Right lobe of liver (tissue), 6 donors: ENCODE data around the gene DOCK10. TPM values are rescaled to one million over a fixed set of nuclear protein-coding genes. Genes with fewer than 3 reads are reported as not detected.

Source experiments
- ATAC-seq, 4 donors: fragments of 200-7000 bp; cut with Tn5 transposase; one replicate each; pipeline ENCODE4 v1.9.1; 2020; ENCODE audit warnings: mild to moderate bottlenecking in 4 of 4, moderate library complexity in 4 of 4
- DNase-seq, 3 donors: peaks; one replicate each; pipeline ENCODE4 v3.0.0-alpha.2; 2020
- H3K27ac ChIP-seq, 3 donors: fragments of 200-600 bp; one replicate each; pipeline ENCODE4 v1.8.0; 2022
- H3K27me3 ChIP-seq, 2 donors: fragments of 200-600 bp; one replicate each; pipeline ENCODE4 v1.8.0; 2022
- H3K36me3 ChIP-seq, 4 donors: fragments of 200-600 bp; sonication (generic) in 1 of 4; one replicate each; pipeline versions ENCODE4 v1.5.1 to v1.8.0; 2017 to 2022; ENCODE audit warnings: control low read depth in 1 of 4
- H3K4me1 ChIP-seq, 4 donors: fragments of 200-600 bp; sonication (generic) in 1 of 4; one replicate each; pipeline versions ENCODE4 v1.5.1 to v1.8.0; 2017 to 2022; ENCODE audit warnings: control low read depth in 1 of 4
- H3K4me3 ChIP-seq, 3 donors: fragments of 200-600 bp; one replicate each; pipeline ENCODE4 v1.8.0; 2022
- H3K9me3 ChIP-seq, 4 donors: fragments of 200-600 bp; sonication (generic) in 1 of 4; one replicate each; pipeline versions ENCODE4 v1.5.1 to v1.8.0; 2017 to 2022; ENCODE audit warnings: control low read depth in 1 of 4
- POLR2A ChIP-seq: fragments of 450-650 bp; IDR thresholded peaks from one replicate; pipeline ENCODE4 v1.6.1; 2017; ENCODE audit warnings: antibody characterized with exemption, mild to moderate bottlenecking
- WGBS: methylation state at CpG from one replicate; pipeline ENCODE4 v1.1.6; 2018; ENCODE audit warnings: low coverage, low lambda C conversion rate; ENCODE audit not compliant: insufficient coverage; ENCODE audit errors: missing lambda C conversion rate; 5-methylcytosine and 5-hydroxymethylcytosine counted together
- intact Hi-C, 2 donors: fragments of 100-400 bp; cut with DNase I; formaldehyde crosslinking; loops; one replicate each; pipeline versions ENCODE4 v1.11.2 to v1.14.1; 2022
- microRNA-seq, 2 donors: library from miRNA; unstranded; fragments of <30 nt; microRNA quantifications; one replicate each; pipeline ENCODE4, GENCODE V29; 2019 to 2020
- small RNA-seq, 2 experiments: library from RNA; depleted of rRNA; stranded (forward); fragments of <200 nt; gene quantifications; one replicate each; pipeline ENCODE3, GENCODE V24; 2016
- total RNA-seq, 6 experiments: library from RNA; depleted of rRNA in 2 of 6; stranded (reverse); fragments of >200 nt in 2 of 6; fragmentation: NEBNext Ultra II Directional in 3 of 6; extraction: Animal tissue kit (Norgen Biotek cat#: 25700) in 3 of 6; gene quantifications; one replicate each; pipeline versions ENCODE4 v1.1.0 to v1.2.4, GENCODE V29; 2016 to 2023
- TF ChIP-seq, protein P1 (sequence below), 4 donors: fragments of 200-600 bp in 3 of 4; fragments of 450-650 bp in 1 of 4; IDR thresholded peaks; one replicate each; pipeline versions ENCODE4 v1.5.1 to v1.8.0; 2016 to 2022; ENCODE audit warnings: antibody characterized with exemption in 4 of 4, mild to moderate bottlenecking in 2 of 4
- donor health status: DM: no; HTN: yes; CAD: no.
- donor health status: DM: no; HTN: no; CAD: no.
- donor health status: DM: no; HTN: no; CAD: no.
- donor health status: DM: no; HTN: yes; CAD: no.
- donor health status: DM: no; HTN: yes; CAD: no.

Gene DOCK10
- total RNA-seq, 6 experiments from 2014 or later = 5.1 to 10.2 (median 7.1) TPM

DNA sequence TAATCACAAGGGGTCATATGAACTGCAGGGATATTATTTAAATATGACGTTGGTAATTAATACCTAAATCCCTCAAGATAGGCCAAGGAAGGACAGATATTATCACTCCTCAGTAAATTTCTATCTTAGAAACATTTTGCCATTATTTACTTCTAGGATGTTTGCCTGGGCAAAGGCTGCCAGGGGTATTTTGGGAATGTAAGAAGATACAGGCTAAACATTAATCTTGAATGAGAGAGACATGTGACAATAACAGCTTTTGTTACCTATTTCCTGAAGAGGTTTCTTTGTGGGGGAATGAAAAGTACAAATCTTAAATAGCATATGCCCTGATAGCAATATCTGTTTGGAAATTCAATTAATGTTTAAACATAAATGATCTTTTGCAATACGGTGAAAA, 325.3 kb downstream of the DOCK10 start:
- 27% methylated on average over 2 of the region's 2 CpGs for WGBS

DNA sequence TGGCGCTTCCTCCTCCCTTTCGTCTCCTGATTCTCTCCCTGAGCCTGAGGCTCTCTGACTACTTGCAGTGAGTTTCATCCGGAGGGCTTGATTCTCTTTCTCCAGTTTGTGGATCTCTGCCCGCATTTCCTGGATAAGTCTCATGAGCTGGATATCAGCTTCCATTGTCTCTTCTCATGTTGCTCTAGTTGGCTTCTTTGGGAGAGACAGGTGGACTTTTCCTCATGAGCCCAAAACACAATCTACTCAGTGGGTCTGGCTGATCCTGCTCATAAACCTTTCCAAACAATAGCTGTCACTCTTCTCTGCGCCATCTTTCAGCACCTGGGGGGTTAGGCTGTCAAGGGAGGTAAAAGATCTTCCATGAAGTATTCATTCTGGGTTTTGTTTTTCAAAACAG, 326.1 kb downstream of the DOCK10 start, which contains the start of gene CCDC195:
TSS of gene CCDC195 (minus strand) at position 165 of the 400 bp plus-strand sequence. CDS start at position 165, 0 bp downstream.
- Histone ChIP-seq H3K4me3 (no peak within 1 kb of the TSS), H3K27me3 (no peaks in the 10 kb centered on the region), H3K9me3 (no peaks in the 10 kb centered on the region), H3K36me3 (no peaks in the 10 kb centered on the region), H3K4me1 (peaks cover 0 to 12% (median 0%) of the 10 kb centered on the region in 4 donors), H3K27ac (no peak within 1 kb of the TSS)
- intact Hi-C loops = no loop called here
- 78% methylated on average over 4 of the region's 5 CpGs for WGBS
- TF ChIP-seq POLR2A = no peak
- TF ChIP-seq, protein P1, sequence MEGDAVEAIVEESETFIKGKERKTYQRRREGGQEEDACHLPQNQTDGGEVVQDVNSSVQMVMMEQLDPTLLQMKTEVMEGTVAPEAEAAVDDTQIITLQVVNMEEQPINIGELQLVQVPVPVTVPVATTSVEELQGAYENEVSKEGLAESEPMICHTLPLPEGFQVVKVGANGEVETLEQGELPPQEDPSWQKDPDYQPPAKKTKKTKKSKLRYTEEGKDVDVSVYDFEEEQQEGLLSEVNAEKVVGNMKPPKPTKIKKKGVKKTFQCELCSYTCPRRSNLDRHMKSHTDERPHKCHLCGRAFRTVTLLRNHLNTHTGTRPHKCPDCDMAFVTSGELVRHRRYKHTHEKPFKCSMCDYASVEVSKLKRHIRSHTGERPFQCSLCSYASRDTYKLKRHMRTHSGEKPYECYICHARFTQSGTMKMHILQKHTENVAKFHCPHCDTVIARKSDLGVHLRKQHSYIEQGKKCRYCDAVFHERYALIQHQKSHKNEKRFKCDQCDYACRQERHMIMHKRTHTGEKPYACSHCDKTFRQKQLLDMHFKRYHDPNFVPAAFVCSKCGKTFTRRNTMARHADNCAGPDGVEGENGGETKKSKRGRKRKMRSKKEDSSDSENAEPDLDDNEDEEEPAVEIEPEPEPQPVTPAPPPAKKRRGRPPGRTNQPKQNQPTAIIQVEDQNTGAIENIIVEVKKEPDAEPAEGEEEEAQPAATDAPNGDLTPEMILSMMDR (IDR thresholded peaks at IDR 0.05) = no peak
- DNase-seq = no peak
- no peak for ATAC-seq

More for the DNA sequence above, 325.3 kb downstream of the DOCK10 start:
- H3K27ac ChIP-seq = no peak overlapping the region
- H3K27me3 ChIP-seq = no peaks in the 10 kb centered on the region
- peaks cover 0 to 12% (median 0%) of the 10 kb centered on the region in 4 donors for H3K4me1 ChIP-seq
- H3K9me3 ChIP-seq = no peaks in the 10 kb centered on the region
- no peaks in the 10 kb centered on the region for H3K36me3 ChIP-seq
- TF ChIP-seq, protein P1 (IDR thresholded peaks at IDR 0.05) = no peak
- TF ChIP-seq POLR2A = no peak
- ATAC-seq (peak in 3 of 4 donors; percentile 43 to 53 (median 50)), DNase-seq (no peak)
- no peak overlapping the region for H3K4me3 ChIP-seq
- intact Hi-C loops = no loop called here

Small RNA genes within 50 kb of the gene (microRNA-seq; reads per million reads assigned to microRNA genes)
- gene MIR4439 = 0 reads per million in 2 donors

Small RNA genes within 50 kb of the gene (small RNA-seq; reads per million reads assigned to genes)
- 0 reads per million in 2 experiments for gene MIR4439
